HCT116 (cell line): Measurements from ENCODE around the gene EPHX1. TPM values are rescaled to one million over a fixed set of nuclear protein-coding genes. Genes with fewer than 3 reads are reported as not detected.

Experiments used
- ATAC-seq: fragments of 200-7000 bp; cut with Tn5 transposase; 2 replicates; pipeline ENCODE4 v1.9.1; 2020; ENCODE audit warnings: mild to moderate bottlenecking, moderate library complexity
- BruUV-seq: library from RNA; stranded (reverse); fragments of 400-500 nt; replicated peaks from 2 replicates; lab custom pipeline; 2021; lab: Mats Ljungman, UMichigan
- CTCF ChIA-PET: fragments of 300-600 bp; sonication (Branson Sonifier 250); formaldehyde crosslinking; loops from one replicate; lab custom pipeline; 2021; ENCODE audit warnings: antibody characterized with exemption; lab: Charles Lee
- POLR2A ChIA-PET: fragments of 300-600, 350-600 bp; sonication (Branson Sonifier 250); formaldehyde crosslinking; loops from one replicate; lab custom pipeline; 2021; ENCODE audit warnings: antibody characterized with exemption; lab: Charles Lee
- RAD21 ChIA-PET, 2 experiments: fragments of 300-600 bp; sonication (Branson Sonifier 250); formaldehyde crosslinking; loops; one replicate each; lab custom pipeline; 2023; ENCODE audit warnings: low total read pairs in 2 of 2; ENCODE audit not compliant: uncharacterized antibody in 2 of 2, unreplicated experiment in 2 of 2, low non-redundant PET in 1 of 2; lab: Charles Lee
- DNase-seq: peaks from one replicate; pipeline ENCODE4 v3.0.0-alpha.2; 2010; ENCODE audit warnings: low read depth, low spot score
- H2AFZ ChIP-seq: fragments of 200-600 bp; shearing (Covaris generic), sonication (generic); 2 replicates; pipeline ENCODE4 v1.6.1; 2017; ENCODE audit warnings: low read depth, mixed run types, mixed read lengths, antibody characterized with exemption, low read length; ENCODE audit not compliant: poor library complexity, severe bottlenecking
- H3K27ac ChIP-seq: 2 replicates; pipeline ENCODE4 v1.5.1; 2012; ENCODE audit warnings: low read depth, low read length
- H3K27me3 ChIP-seq: fragments of 200-600 bp; sonication (generic); 2 replicates; pipeline ENCODE4 v1.6.1; 2016; ENCODE audit warnings: mixed run types, low read length, mixed read lengths; ENCODE audit not compliant: insufficient read depth
- H3K36me3 ChIP-seq, 2 experiments: fragments of 200-500 bp in 1 of 2; fragments of 200-600 bp in 1 of 2; sonication (Bioruptor generic) in 1 of 2; sonication (generic) in 1 of 2; 2 replicates each; pipeline versions ENCODE4 v1.5.1 to v1.6.1; 2014 to 2016; ENCODE audit warnings: low read length in 2 of 2, inconsistent platforms in 1 of 2, mixed read lengths in 1 of 2, mixed run types in 1 of 2; ENCODE audit not compliant: insufficient read depth in 2 of 2, control insufficient read depth in 1 of 2
- H3K4me1 ChIP-seq, 2 experiments: fragments of 200-600 bp in 1 of 2; sonication (generic) in 1 of 2; 2 replicates each; pipeline versions ENCODE4 v1.5.1 to v1.6.1; 2012 to 2017; ENCODE audit warnings: low read length in 2 of 2, inconsistent platforms in 1 of 2, mild to moderate bottlenecking in 1 of 2, mixed read lengths in 1 of 2, mixed run types in 1 of 2, moderate library complexity in 1 of 2; ENCODE audit not compliant: insufficient read depth in 2 of 2, control insufficient read depth in 1 of 2
- H3K4me2 ChIP-seq: fragments of 200-600 bp; sonication (generic); 2 replicates; pipeline ENCODE4 v1.6.1; 2017; ENCODE audit warnings: mixed run types, low read length, mixed read lengths
- H3K4me3 ChIP-seq, 2 experiments: fragments of 200-600 bp in 1 of 2; sonication (generic) in 1 of 2; replicated peaks in 1 of 2; 2 replicates each; pipeline ENCODE4 v1.5.1; 2011 to 2016; ENCODE audit warnings: low read length in 2 of 2, control low read depth in 1 of 2, low read depth in 1 of 2, mild to moderate bottlenecking in 1 of 2, mixed read lengths in 1 of 2, mixed run types in 1 of 2
- H3K79me2 ChIP-seq: fragments of 200-600 bp; sonication (generic); 2 replicates; pipeline ENCODE4 v1.6.1; 2017; ENCODE audit warnings: mild to moderate bottlenecking, mixed run types, low read length, moderate library complexity, mixed read lengths; ENCODE audit not compliant: insufficient read depth
- H3K9ac ChIP-seq: fragments of 200-600 bp; sonication (generic); 2 replicates; pipeline ENCODE4 v1.6.1; 2016; ENCODE audit warnings: low read length, mixed read lengths
- H3K9me2 ChIP-seq: fragments of 200-600 bp; sonication (generic), shearing (Covaris generic); 2 replicates; pipeline ENCODE4 v1.6.1; 2017; ENCODE audit warnings: mixed run types, mild to moderate bottlenecking, moderate library complexity; ENCODE audit not compliant: insufficient read depth
- H3K9me3 ChIP-seq, 2 experiments: fragments of 200-500 bp in 1 of 2; fragments of 200-600 bp in 1 of 2; sonication (Bioruptor generic) in 1 of 2; sonication (generic) in 1 of 2; 2 replicates each; pipeline ENCODE4 v1.6.1; 2014 to 2017; ENCODE audit warnings: low read length in 2 of 2, mixed read lengths in 2 of 2, inconsistent platforms in 1 of 2, low read depth in 1 of 2, mild to moderate bottlenecking in 1 of 2, mixed run types in 1 of 2, moderate library complexity in 1 of 2; ENCODE audit not compliant: control insufficient read depth in 1 of 2, insufficient read depth in 1 of 2
- H4K20me1 ChIP-seq: fragments of 200-600 bp; sonication (generic), shearing (Covaris generic); 2 replicates; pipeline ENCODE4 v1.6.1; 2017; ENCODE audit warnings: mixed run types, mild to moderate bottlenecking, moderate library complexity; ENCODE audit not compliant: insufficient read depth
- EZH2 ChIP-seq: fragments of 200-600 bp; sonication (generic); IDR thresholded peaks from 2 replicates; pipeline ENCODE4 v1.6.1; 2017; ENCODE audit warnings: antibody characterized with exemption, mixed run types
- EZH2phosphoT487 ChIP-seq: fragments of 200-600 bp; IDR thresholded peaks from 2 replicates; pipeline ENCODE4 v1.6.1; 2018; ENCODE audit warnings: antibody characterized with exemption, borderline replicate concordance
- FOSL1 ChIP-seq: IDR thresholded peaks from 2 replicates; pipeline ENCODE4 v1.6.1; 2012; ENCODE audit warnings: low read depth
- JUND ChIP-seq: IDR thresholded peaks from 2 replicates; pipeline ENCODE4 v1.6.1; 2012
- POLR2A ChIP-seq: IDR thresholded peaks from 2 replicates; pipeline ENCODE4 v1.7.0; 2011; ENCODE audit warnings: borderline replicate concordance; ENCODE audit not compliant: insufficient read depth, insufficient read length; ENCODE audit errors: extremely low read depth
- RAD21 ChIP-seq: IDR thresholded peaks from 2 replicates; pipeline ENCODE4 v1.6.1; 2012; ENCODE audit warnings: low read depth, mild to moderate bottlenecking
- SIN3A ChIP-seq: IDR thresholded peaks from 2 replicates; pipeline ENCODE4 v1.6.1; 2012; ENCODE audit warnings: low read depth
- SP1 ChIP-seq: IDR thresholded peaks from 2 replicates; pipeline ENCODE4 v1.6.1; 2012; ENCODE audit warnings: low read depth
- SRF ChIP-seq: IDR thresholded peaks from 2 replicates; pipeline ENCODE4 v1.6.1; 2012; ENCODE audit warnings: low read depth
- TCF7L2 ChIP-seq: IDR thresholded peaks from 2 replicates; pipeline ENCODE4 v1.7.0; 2011; ENCODE audit warnings: borderline replicate concordance, inconsistent platforms; ENCODE audit not compliant: insufficient read depth, insufficient read length; ENCODE audit errors: extremely low read depth
- YY1 ChIP-seq: IDR thresholded peaks from 2 replicates; pipeline ENCODE4 v1.6.1; 2011; ENCODE audit warnings: low read length, low read depth, moderate library complexity, mild to moderate bottlenecking; ENCODE audit not compliant: insufficient replicate concordance; ENCODE audit errors: extremely low read depth
- ZFX ChIP-seq: fragments of 450-650 bp; IDR thresholded peaks from 2 replicates; pipeline ENCODE4 v1.6.1; 2017
- intact Hi-C: fragments of 100-400 bp; cut with micrococcal nuclease; formaldehyde crosslinking; loops from 2 replicates; pipeline ENCODE4 v1.10.0; 2022
- total RNA-seq: library from RNA; stranded (reverse); gene quantifications from one replicate; pipeline ENCODE4 v1.2.1, GENCODE V29; 2021; ENCODE audit not compliant: unreplicated experiment
- TF ChIP-seq, protein P1 (sequence below): IDR thresholded peaks from 2 replicates; pipeline ENCODE4 v1.6.1; 2011; ENCODE audit warnings: mild to moderate bottlenecking, low read length, moderate library complexity; ENCODE audit not compliant: insufficient replicate concordance; ENCODE audit errors: extremely low read depth
- TF ChIP-seq, protein P2 (sequence below), 3 experiments: fragments of 200-600 bp in 1 of 3; sonication (generic) in 1 of 3; IDR thresholded peaks in 2 of 3; conservative IDR thresholded peaks in 1 of 3; 2 replicates each; pipeline ENCODE4 v1.5.1; 2012 to 2017; ENCODE audit warnings: low read depth in 2 of 3, low read length in 2 of 3, antibody characterized with exemption in 1 of 3, borderline replicate concordance in 1 of 3, control low read depth in 1 of 3, mild to moderate bottlenecking in 1 of 3, mixed read lengths in 1 of 3, mixed run types in 1 of 3, moderate library complexity in 1 of 3; ENCODE audit not compliant: insufficient read depth in 1 of 3
- TF ChIP-seq, protein P3 (sequence below): IDR thresholded peaks from 2 replicates; pipeline ENCODE4 v1.6.1; 2012
- TF ChIP-seq, protein P4 (sequence below): IDR thresholded peaks from 2 replicates; pipeline ENCODE4 v1.6.1; 2012; ENCODE audit warnings: low read depth

The EPHX1 gene
- total RNA-seq, 1 experiment from 2014 or later = 44.6 TPM

DNA sequence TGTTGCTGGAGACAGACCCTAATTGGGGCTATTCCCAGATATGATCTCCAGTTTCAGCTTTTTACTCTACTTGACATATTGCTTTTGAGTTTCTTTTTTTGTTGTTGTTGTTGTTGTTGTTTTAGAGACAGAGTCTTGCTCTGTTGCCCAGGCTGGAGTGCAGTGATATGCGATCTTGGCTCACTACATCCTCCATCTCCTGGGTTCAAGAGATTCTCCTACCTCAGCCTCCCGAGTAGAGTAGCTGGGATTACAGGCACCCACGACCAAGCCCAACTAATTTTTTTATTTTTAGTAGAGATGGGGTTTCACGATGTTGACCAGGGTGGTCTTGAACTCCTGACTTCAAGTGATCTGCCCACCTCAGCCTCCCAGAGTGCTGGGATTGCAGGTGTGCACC is 33.6 kb upstream of the EPHX1 start:
- ChIA-PET CTCF (interaction anchor here (1.0 kb wide), 1 partner anchor 107 kb away, joined by 4 read pairs; no protein-coding TSS in a partner anchor), POLR2A (no interaction called here), RAD21 (no interaction called here)
- intact Hi-C loops = loop anchor here (2.0 to 10.0 kb wide), 3 partner anchors 109 to 201 kb away; partner anchors contain the start of genes LEFTY1 and TMEM63A
- peaks cover 3 to 5% of the 10 kb centered on the region in 2 experiments; a peak in 1 of 4 replicates for H3K36me3 ChIP-seq
- no peak overlapping the region for H3K4me3 ChIP-seq
- no peak overlapping the region for H3K4me2 ChIP-seq
- ATAC-seq (no peak), DNase-seq (no peak)
- TF ChIP-seq ZFX = no peak
- no peak for TF ChIP-seq SP1
- no peak for TF ChIP-seq SIN3A
- no peak for TF ChIP-seq POLR2A
- TF ChIP-seq, protein P1, sequence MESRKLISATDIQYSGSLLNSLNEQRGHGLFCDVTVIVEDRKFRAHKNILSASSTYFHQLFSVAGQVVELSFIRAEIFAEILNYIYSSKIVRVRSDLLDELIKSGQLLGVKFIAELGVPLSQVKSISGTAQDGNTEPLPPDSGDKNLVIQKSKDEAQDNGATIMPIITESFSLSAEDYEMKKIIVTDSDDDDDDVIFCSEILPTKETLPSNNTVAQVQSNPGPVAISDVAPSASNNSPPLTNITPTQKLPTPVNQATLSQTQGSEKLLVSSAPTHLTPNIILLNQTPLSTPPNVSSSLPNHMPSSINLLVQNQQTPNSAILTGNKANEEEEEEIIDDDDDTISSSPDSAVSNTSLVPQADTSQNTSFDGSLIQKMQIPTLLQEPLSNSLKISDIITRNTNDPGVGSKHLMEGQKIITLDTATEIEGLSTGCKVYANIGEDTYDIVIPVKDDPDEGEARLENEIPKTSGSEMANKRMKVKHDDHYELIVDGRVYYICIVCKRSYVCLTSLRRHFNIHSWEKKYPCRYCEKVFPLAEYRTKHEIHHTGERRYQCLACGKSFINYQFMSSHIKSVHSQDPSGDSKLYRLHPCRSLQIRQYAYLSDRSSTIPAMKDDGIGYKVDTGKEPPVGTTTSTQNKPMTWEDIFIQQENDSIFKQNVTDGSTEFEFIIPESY = no peak
- TF ChIP-seq EZH2phosphoT487 = no peak
- TF ChIP-seq EZH2 = no peak
- no peak for TF ChIP-seq SRF
- TF ChIP-seq, protein P2, sequence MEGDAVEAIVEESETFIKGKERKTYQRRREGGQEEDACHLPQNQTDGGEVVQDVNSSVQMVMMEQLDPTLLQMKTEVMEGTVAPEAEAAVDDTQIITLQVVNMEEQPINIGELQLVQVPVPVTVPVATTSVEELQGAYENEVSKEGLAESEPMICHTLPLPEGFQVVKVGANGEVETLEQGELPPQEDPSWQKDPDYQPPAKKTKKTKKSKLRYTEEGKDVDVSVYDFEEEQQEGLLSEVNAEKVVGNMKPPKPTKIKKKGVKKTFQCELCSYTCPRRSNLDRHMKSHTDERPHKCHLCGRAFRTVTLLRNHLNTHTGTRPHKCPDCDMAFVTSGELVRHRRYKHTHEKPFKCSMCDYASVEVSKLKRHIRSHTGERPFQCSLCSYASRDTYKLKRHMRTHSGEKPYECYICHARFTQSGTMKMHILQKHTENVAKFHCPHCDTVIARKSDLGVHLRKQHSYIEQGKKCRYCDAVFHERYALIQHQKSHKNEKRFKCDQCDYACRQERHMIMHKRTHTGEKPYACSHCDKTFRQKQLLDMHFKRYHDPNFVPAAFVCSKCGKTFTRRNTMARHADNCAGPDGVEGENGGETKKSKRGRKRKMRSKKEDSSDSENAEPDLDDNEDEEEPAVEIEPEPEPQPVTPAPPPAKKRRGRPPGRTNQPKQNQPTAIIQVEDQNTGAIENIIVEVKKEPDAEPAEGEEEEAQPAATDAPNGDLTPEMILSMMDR (IDR thresholded peaks at IDR 0.05 in 2 of 3, conservative IDR thresholded peaks at IDR 0.05 in 1 of 3; ENCODE audit: borderline replicate concordance in 1 of 3, insufficient read depth in 1 of 3, low read depth in 2 of 3, low read length in 2 of 3) = no peak
- no peak for TF ChIP-seq JUND
- TF ChIP-seq RAD21 = no peak
- TF ChIP-seq, protein P3, sequence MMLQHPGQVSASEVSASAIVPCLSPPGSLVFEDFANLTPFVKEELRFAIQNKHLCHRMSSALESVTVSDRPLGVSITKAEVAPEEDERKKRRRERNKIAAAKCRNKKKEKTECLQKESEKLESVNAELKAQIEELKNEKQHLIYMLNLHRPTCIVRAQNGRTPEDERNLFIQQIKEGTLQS = no peak
- TF ChIP-seq YY1 = no peak
- TF ChIP-seq, protein P4, sequence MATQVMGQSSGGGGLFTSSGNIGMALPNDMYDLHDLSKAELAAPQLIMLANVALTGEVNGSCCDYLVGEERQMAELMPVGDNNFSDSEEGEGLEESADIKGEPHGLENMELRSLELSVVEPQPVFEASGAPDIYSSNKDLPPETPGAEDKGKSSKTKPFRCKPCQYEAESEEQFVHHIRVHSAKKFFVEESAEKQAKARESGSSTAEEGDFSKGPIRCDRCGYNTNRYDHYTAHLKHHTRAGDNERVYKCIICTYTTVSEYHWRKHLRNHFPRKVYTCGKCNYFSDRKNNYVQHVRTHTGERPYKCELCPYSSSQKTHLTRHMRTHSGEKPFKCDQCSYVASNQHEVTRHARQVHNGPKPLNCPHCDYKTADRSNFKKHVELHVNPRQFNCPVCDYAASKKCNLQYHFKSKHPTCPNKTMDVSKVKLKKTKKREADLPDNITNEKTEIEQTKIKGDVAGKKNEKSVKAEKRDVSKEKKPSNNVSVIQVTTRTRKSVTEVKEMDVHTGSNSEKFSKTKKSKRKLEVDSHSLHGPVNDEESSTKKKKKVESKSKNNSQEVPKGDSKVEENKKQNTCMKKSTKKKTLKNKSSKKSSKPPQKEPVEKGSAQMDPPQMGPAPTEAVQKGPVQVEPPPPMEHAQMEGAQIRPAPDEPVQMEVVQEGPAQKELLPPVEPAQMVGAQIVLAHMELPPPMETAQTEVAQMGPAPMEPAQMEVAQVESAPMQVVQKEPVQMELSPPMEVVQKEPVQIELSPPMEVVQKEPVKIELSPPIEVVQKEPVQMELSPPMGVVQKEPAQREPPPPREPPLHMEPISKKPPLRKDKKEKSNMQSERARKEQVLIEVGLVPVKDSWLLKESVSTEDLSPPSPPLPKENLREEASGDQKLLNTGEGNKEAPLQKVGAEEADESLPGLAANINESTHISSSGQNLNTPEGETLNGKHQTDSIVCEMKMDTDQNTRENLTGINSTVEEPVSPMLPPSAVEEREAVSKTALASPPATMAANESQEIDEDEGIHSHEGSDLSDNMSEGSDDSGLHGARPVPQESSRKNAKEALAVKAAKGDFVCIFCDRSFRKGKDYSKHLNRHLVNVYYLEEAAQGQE = no peak
- no peak for TF ChIP-seq FOSL1
- TF ChIP-seq TCF7L2 = no peak
- peaks cover 37% of the 10 kb centered on the region for H3K79me2 ChIP-seq
- H3K27me3 ChIP-seq = no peaks in the 10 kb centered on the region
- H3K9me3 ChIP-seq = no peaks in the 10 kb centered on the region
- H3K9me2 ChIP-seq = no peaks in the 10 kb centered on the region
- peaks cover 11 to 27% of the 10 kb centered on the region in 2 experiments; a peak in 3 of 4 replicates for H3K4me1 ChIP-seq
- no peak overlapping the region for H3K9ac ChIP-seq
- no peaks in the 10 kb centered on the region for H4K20me1 ChIP-seq
- no TSS peak for BruUV-seq
- H3K27ac ChIP-seq = no peak overlapping the region
- H2AFZ ChIP-seq = no peak overlapping the region
